Keratinocyte (primary cell): ENCODE data around the gene NFKBIZ. TPM values are rescaled to one million over a fixed set of nuclear protein-coding genes. Genes with fewer than 3 reads are reported as not detected.

Experiments
- DNase-seq: peaks from one replicate; pipeline ENCODE4 v3.0.0-alpha.2; 2011; ENCODE audit warnings: low read depth, missing footprints, low spot score
- FAIRE-seq: peaks from 2 replicates; lab custom pipeline; 2011; peaks lifted over from hg19 to GRCh38; lab: Jason Lieb, UNC
- H2AFZ ChIP-seq: 2 replicates; pipeline ENCODE4 v1.6.0; 2012; ENCODE audit warnings: low read length, control low read depth, inconsistent platforms; ENCODE audit not compliant: control insufficient read depth
- H3K27ac ChIP-seq: 2 replicates; pipeline ENCODE4 v1.5.1; 2011; ENCODE audit warnings: low read length; ENCODE audit not compliant: control insufficient read depth, insufficient read depth
- H3K27me3 ChIP-seq: 3 replicates; pipeline ENCODE4 v1.6.0; 2011; ENCODE audit warnings: low read length; ENCODE audit not compliant: control insufficient read depth, insufficient read depth; ENCODE audit errors: extremely low read depth
- H3K36me3 ChIP-seq, 2 experiments: 2 replicates in 1 of 2; 3 replicates in 1 of 2; pipeline ENCODE4 v1.5.1; 2011; ENCODE audit warnings: low read length in 2 of 2, mild to moderate bottlenecking in 1 of 2; ENCODE audit not compliant: control insufficient read depth in 2 of 2, insufficient read depth in 2 of 2; ENCODE audit errors: extremely low read depth in 1 of 2
- H3K4me1 ChIP-seq: 3 replicates; pipeline ENCODE4 v1.5.1; 2011; ENCODE audit warnings: low read length; ENCODE audit not compliant: control insufficient read depth, insufficient read depth; ENCODE audit errors: extremely low read depth
- H3K4me2 ChIP-seq: 3 replicates; pipeline ENCODE4 v1.6.0; 2011; ENCODE audit warnings: low read depth, low read length; ENCODE audit not compliant: control insufficient read depth, insufficient read depth; ENCODE audit errors: extremely low read depth
- H3K4me3 ChIP-seq, 3 experiments: fragments of 200-600 bp in 1 of 3; sonication (generic) in 1 of 3; 2 replicates in 2 of 3; 3 replicates in 1 of 3; pipeline ENCODE4 v1.5.1; 2011 to 2016; ENCODE audit warnings: low read length in 3 of 3, mild to moderate bottlenecking in 3 of 3, control low read depth in 2 of 3, inconsistent platforms in 1 of 3, low read depth in 1 of 3, mixed read lengths in 1 of 3, mixed run types in 1 of 3, moderate library complexity in 1 of 3; ENCODE audit not compliant: control insufficient read depth in 2 of 3, insufficient read depth in 2 of 3; ENCODE audit errors: extremely low read depth in 1 of 3
- H3K79me2 ChIP-seq: 2 replicates; pipeline ENCODE4 v1.6.0; 2012; ENCODE audit warnings: low read length; ENCODE audit not compliant: control insufficient read depth, insufficient read depth
- H3K9ac ChIP-seq: 3 replicates; pipeline ENCODE4 v1.6.0; 2011; ENCODE audit warnings: low read length; ENCODE audit not compliant: control insufficient read depth, insufficient read depth; ENCODE audit errors: extremely low read depth
- H3K9me1 ChIP-seq: 3 replicates; pipeline ENCODE4 v1.6.0; 2011; ENCODE audit warnings: low read length; ENCODE audit not compliant: control insufficient read depth, insufficient read depth; ENCODE audit errors: extremely low read depth
- H3K9me3 ChIP-seq: 2 replicates; pipeline ENCODE4 v1.5.1; 2012; ENCODE audit warnings: low read depth, low read length; ENCODE audit not compliant: control insufficient read depth
- H4K20me1 ChIP-seq: 3 replicates; pipeline ENCODE4 v1.6.0; 2011; ENCODE audit warnings: low read length; ENCODE audit not compliant: control insufficient read depth, insufficient read depth; ENCODE audit errors: extremely low read depth
- CTCF ChIP-seq, 3 experiments: IDR thresholded peaks in 1 of 3; conservative IDR thresholded peaks in 1 of 3; optimal IDR thresholded peaks in 1 of 3; 2 replicates in 2 of 3; 3 replicates in 1 of 3; pipeline versions ENCODE3 to v1.5.1; 2011; ENCODE audit warnings: low read length in 3 of 3, mild to moderate bottlenecking in 3 of 3, moderate library complexity in 2 of 3, control low read depth in 1 of 3, inconsistent platforms in 1 of 3; ENCODE audit not compliant: insufficient read depth in 2 of 3; ENCODE audit errors: extremely low read depth in 1 of 3
- EZH2 ChIP-seq: IDR thresholded peaks from one replicate; pipeline ENCODE4 v1.6.1; 2012; ENCODE audit warnings: inconsistent platforms, mild to moderate bottlenecking, low read length, moderate library complexity
- dilution Hi-C: fragments of 300-500 bp; cut with MboI; formaldehyde crosslinking; loops from one replicate; pipeline ENCODE4 v1.7.0; 2020; ENCODE audit warnings: low sequenced_read_pairs; ENCODE audit not compliant: extremely low pct_ligation_motif_present
- polyA plus RNA-seq, 5 experiments: library from polyadenylated mRNA; depleted of rRNA in 3 of 5; stranded (reverse) in 3 of 5; stranded (forward) in 1 of 5; unstranded in 1 of 5; fragments of >200 nt; gene quantifications; 1 replicate in 1 of 5; 2 replicates in 3 of 5; 3 replicates in 1 of 5; pipeline versions ENCODE4 v1.2.1 to v1.2.3, GENCODE V29; 2011 to 2012; ENCODE audit warnings: missing spikeins in 2 of 5, low read depth in 1 of 5, low replicate concordance in 1 of 5

The NFKBIZ gene
- polyA plus RNA-seq, 1 donor (not counting 4 experiments of a cell fraction or from before 2014, with no cell fraction given), result 88.9 TPM

GRCh38 chr3:101840066-101840465 lies 9.2 kb upstream of the NFKBIZ start:
- no peaks in the 10 kb centered on the region for H3K9me1 ChIP-seq
- dilution Hi-C loops, result no loop called here
- H3K9ac ChIP-seq, result no peak overlapping the region
- H3K36me3 ChIP-seq, result no peaks in the 10 kb centered on the region
- H3K4me3 ChIP-seq, result no peak overlapping the region
- H2AFZ ChIP-seq, result no peak overlapping the region
- H3K79me2 ChIP-seq, result no peaks in the 10 kb centered on the region
- no peak overlapping the region for H3K27ac ChIP-seq
- H3K27me3 ChIP-seq, result no peaks in the 10 kb centered on the region
- DNase-seq (no peak), FAIRE-seq (no peak)
- H3K4me1 ChIP-seq, result no peaks in the 10 kb centered on the region
- H4K20me1 ChIP-seq, result no peaks in the 10 kb centered on the region
- no peaks in the 10 kb centered on the region for H3K9me3 ChIP-seq
- TF ChIP-seq EZH2, result no peak
- no peak for TF ChIP-seq CTCF (optimal IDR thresholded peaks at IDR 0.05 in 1 of 3, IDR thresholded peaks at IDR 0.05 in 1 of 3, conservative IDR thresholded peaks at IDR 0.05 in 1 of 3; ENCODE audit: extremely low read depth in 1 of 3, insufficient read depth in 2 of 3, low read length in 3 of 3)
- H3K4me2 ChIP-seq, result no peak overlapping the region

- H3K4me2 ChIP-seq, result no peak overlapping the region
- no peak overlapping the region for H2AFZ ChIP-seq
- peak; percentile 58 for FAIRE-seq
These were observed 6.9 kb upstream of the NFKBIZ start for GRCh38 chr3:101842245-101842934.

More at GRCh38 chr3:101842245-101842934, 6.9 kb upstream of the NFKBIZ start:
- TF ChIP-seq CTCF (optimal IDR thresholded peaks at IDR 0.05 in 1 of 3, IDR thresholded peaks at IDR 0.05 in 1 of 3, conservative IDR thresholded peaks at IDR 0.05 in 1 of 3; ENCODE audit: extremely low read depth in 1 of 3, insufficient read depth in 2 of 3, low read length in 3 of 3) (no peak), EZH2 (no peak)
- Histone ChIP-seq H3K9me1 (no peaks in the 10 kb centered on the region), H3K36me3 (no peaks in the 10 kb centered on the region), H3K4me1 (no peaks in the 10 kb centered on the region), H3K79me2 (no peaks in the 10 kb centered on the region), H3K9ac (no peak overlapping the region), H4K20me1 (no peaks in the 10 kb centered on the region), H3K9me3 (no peaks in the 10 kb centered on the region), H3K27me3 (no peaks in the 10 kb centered on the region), H3K27ac (no peak overlapping the region), H3K4me3 (no peak overlapping the region)
- dilution Hi-C loops, result no loop called here
- no peak for DNase-seq
